ENCODE measurements around the gene POLD2.

POLD2 gene

DNA sequence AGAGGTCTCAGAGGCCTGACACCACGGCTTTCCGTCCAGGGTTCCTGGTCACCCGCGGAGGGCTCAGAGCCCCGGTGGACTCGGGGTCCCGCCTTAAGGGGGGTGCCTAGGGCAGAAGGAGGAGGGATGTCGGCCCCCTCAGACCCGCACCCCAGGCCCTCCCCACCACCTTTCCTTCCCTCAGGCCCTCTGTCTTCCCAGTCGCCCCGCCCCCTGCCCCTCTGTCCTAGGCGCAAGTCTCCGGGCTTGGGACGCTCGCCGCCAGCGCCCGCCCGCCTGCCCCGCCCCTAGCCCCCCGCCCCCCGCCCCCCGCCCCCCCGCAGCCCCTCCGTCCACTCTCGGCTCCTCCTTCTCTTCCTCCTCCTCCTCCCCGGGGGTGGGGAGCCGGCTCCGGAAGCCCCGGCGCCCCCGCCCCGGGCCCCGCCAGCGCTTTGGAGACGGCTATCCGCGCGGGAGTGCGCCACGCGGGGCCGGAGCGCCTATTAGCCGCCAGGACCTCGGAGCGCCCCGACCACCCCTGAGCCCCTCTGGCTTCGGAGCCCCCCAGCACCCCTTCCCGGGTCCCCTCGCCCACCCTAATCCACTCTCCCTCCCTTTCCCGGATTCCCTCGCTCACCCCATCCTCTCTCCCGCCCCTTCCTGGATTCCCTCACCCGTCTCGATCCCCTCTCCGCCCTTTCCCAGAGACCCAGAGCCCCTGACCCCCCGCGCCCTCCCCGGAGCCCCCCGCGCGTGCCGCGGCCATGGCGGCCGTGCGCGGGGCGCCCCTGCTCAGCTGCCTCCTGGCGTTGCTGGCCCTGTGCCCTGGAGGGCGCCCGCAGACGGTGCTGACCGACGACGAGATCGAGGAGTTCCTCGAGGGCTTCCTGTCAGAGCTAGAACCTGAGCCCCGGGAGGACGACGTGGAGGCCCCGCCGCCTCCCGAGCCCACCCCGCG is 19.2 kb downstream of the POLD2 start, which contains the start of gene AEBP1:
Gene AEBP1 (plus strand): TSS at position 423 of the 937 bp plus-strand sequence. CDS start 321 bp downstream, at position 744.
- ChIA-PET CTCF (interaction anchor here (1.8 kb wide), 1 partner anchor 92 kb away, joined by 9 read pairs; no protein-coding TSS in a partner anchor), POLR2A (interaction anchor here (2.0 to 2.6 kb wide), 2 partner anchors 15 to 18 kb away, joined by 8 to 12 read pairs; no protein-coding TSS in a partner anchor)
- TF ChIP-seq, protein P1, sequence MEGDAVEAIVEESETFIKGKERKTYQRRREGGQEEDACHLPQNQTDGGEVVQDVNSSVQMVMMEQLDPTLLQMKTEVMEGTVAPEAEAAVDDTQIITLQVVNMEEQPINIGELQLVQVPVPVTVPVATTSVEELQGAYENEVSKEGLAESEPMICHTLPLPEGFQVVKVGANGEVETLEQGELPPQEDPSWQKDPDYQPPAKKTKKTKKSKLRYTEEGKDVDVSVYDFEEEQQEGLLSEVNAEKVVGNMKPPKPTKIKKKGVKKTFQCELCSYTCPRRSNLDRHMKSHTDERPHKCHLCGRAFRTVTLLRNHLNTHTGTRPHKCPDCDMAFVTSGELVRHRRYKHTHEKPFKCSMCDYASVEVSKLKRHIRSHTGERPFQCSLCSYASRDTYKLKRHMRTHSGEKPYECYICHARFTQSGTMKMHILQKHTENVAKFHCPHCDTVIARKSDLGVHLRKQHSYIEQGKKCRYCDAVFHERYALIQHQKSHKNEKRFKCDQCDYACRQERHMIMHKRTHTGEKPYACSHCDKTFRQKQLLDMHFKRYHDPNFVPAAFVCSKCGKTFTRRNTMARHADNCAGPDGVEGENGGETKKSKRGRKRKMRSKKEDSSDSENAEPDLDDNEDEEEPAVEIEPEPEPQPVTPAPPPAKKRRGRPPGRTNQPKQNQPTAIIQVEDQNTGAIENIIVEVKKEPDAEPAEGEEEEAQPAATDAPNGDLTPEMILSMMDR (IDR thresholded peaks at IDR 0.05; ENCODE audit: insufficient read depth, low read length, missing control alignments): no peak
- no peak for DNase-seq (ENCODE audit: low read depth, low spot score)
- peak within 1 kb of the TSS; percentile 75 for H3K4me3 ChIP-seq (ENCODE audit: low read depth, low read length)

DNA sequence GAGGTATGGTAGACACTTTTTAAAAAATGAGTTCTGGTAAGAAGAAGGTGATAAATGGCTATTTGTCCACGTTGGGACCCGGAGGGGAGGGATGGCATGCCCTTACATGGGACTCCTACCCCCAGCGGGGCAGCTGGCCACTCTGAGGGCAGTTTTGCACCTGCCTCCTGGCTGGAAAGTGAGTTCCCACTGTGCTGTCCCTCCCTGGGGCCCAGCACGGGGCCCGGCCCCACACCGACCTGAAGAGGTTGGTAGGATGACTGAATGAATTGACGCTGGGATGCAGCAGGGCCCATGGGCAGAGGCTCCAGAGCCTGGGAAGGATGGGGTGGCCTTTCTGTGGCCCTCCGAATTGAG is 19.8 kb downstream of the POLD2 start:
- H3K4me3 ChIP-seq (ENCODE audit: low read depth, low read length): no peak overlapping the region
- ChIA-PET CTCF (no interaction called here), POLR2A (interaction anchor here (2.8 kb wide), 1 partner anchor 15 kb away, joined by 9 read pairs; no protein-coding TSS in a partner anchor)
- TF ChIP-seq, protein P1 (IDR thresholded peaks at IDR 0.05; ENCODE audit: insufficient read depth, low read length, missing control alignments): no peak
- no peak for DNase-seq (ENCODE audit: low read depth, low spot score)

DNA sequence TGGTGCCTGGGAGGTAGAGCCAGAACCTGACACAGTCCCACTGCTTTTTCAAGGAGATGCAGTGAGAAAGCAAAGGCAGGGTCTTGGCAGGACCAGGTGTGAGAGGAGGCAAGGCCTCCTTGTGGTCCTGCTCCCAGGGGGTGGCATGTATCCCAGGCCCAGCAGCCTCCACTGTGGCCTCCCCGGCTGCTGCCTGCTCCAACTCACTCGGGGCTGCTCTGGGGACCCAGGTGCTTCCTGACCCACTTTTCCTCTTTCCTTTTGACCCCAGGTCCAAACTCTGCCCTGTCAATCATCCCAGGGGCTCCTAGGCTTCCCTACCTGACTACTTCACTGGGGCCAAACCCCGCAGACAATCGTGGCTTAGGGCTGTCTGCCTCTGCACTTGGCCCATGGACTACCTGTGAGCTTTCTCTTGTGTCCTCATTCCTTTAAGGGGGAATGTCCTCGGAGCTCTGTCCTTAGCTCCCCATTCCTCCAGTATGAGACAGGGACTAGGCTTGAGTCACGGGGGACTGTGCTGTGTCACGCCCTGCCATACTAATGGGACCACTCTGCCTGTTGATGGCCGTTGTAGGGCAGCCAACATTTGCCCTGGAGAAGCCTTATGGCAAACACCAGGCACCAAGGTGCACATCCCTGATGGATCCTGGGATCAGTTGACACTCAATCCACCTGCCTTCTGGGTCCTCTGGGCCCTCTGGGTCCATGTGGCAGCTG is 20.3 kb downstream of the POLD2 start:
- DNase-seq (ENCODE audit: low read depth, low spot score): no peak
- ChIA-PET CTCF (interaction anchor here (1.0 kb wide), 1 partner anchor 32 kb away, joined by 3 read pairs; no protein-coding TSS in a partner anchor), POLR2A (interaction anchor here (1.1 to 2.8 kb wide), 2 partner anchors 15 to 22 kb away, joined by 3 to 9 read pairs; no protein-coding TSS in a partner anchor)
- TF ChIP-seq, protein P1 (IDR thresholded peaks at IDR 0.05; ENCODE audit: insufficient read depth, low read length, missing control alignments): no peak
- H3K4me3 ChIP-seq (ENCODE audit: low read depth, low read length): no peak overlapping the region

DNA sequence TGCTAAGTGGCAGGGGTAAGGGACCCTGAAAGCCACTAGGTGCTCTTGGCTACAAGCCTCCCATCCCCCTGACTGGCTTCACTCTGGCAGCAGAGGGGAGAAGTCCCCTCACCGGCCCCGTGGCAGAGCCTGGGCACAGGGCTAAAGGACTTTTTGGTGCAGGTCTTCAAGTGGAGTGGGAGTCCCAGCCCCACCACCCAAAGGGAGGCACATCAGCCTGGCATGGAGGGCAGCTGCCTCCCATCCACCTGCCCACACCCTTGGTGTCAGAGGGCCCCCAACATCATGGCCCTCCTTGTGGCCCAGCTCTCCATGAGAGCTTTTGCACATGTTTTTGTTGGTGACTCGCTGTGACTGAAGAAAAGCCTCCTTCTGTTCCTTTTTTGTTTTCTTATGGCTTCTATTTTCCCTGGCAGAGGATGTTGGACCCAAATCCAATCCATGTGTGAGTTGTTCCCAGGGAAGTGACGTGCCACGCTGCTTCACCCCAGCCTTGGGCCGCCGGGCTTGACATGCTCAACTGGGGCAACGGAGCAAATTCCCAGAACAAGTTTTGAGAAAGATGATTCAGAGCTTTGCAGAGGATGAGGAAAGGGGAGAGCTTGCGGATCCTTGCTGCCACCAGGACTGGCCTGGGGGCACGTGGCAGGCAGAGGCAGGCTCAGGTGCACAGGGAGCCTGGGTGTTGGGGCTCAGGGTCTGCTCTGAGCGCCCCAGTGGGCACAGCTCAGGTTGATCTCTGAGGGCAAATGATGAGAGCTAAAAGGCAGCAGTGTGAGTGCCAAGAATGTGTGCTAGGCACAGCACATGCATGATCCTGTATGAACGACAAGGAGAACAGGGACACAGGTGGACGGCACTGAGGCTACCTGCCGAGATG is 21.1 kb downstream of the POLD2 start:
- ChIA-PET POLR2A (interaction anchor here (0.9 to 2.8 kb wide), 4 partner anchors 13 to 21 kb away, joined by 3 to 9 read pairs (median 6); no protein-coding TSS in a partner anchor), CTCF (interaction anchor here (1.0 to 1.5 kb wide), 3 partner anchors 15 to 31 kb away, joined by 3 to 5 read pairs (median 5); no protein-coding TSS in a partner anchor)
- TF ChIP-seq, protein P1 (IDR thresholded peaks at IDR 0.05; ENCODE audit: insufficient read depth, low read length, missing control alignments): no peak
- DNase-seq (ENCODE audit: low read depth, low spot score): no peak
- no peak overlapping the region for H3K4me3 ChIP-seq (ENCODE audit: low read depth, low read length)

DNA sequence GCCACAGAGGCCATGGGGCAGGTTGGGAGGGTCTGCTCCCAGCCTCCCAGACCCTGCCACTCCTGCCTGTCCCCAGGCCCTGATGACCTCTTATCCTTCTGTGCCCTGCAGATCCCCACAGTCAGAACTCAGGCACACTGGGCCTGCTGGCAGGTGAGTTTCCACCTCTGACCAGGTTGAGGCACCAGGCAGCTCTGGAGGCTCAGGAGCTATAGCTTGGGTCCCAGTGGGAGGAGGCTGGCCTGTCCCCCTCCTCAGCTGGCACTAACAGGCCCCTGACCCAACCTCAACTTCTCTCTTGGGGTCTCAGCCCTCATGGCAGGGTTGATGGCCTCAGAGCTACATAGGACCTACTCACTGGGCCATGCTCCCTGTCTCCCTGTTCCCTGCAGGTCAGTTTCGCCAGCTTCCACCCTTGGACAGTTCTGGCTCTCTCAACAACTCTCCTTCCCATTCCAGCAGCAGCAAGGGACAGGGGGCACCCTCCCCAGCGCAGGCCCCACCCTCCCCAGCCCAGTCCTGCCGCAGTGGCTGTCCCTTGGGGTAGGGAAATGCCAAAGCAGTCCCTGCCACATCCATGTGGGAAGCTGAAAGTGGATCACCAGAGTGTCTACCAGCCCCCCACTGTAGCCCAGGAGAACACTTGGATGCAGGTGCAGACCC is 21.9 kb downstream of the POLD2 start:
- ChIA-PET POLR2A (interaction anchor here (0.9 to 2.8 kb wide), 3 partner anchors 12 to 14 kb away, joined by 3 to 9 read pairs (median 9); no protein-coding TSS in a partner anchor), CTCF (interaction anchor here (1.4 to 2.7 kb wide), 3 partner anchors 9 to 23 kb away, joined by 5 to 8 read pairs (median 5); no protein-coding TSS in a partner anchor)
- no peak for DNase-seq (ENCODE audit: low read depth, low spot score)
- TF ChIP-seq, protein P1 (IDR thresholded peaks at IDR 0.05; ENCODE audit: insufficient read depth, low read length, missing control alignments): no peak
- H3K4me3 ChIP-seq (ENCODE audit: low read depth, low read length): no peak overlapping the region

All from AG04449 (cell line).